NCI-H526 (cell line): Measurements from ENCODE around the gene CRY2.
A peak's percentile ranks its signal among the peaks of the same experiment; 100 is the strongest.

Experiments used
- DNase-seq, 2 experiments: peaks; one replicate each; lab custom pipeline; 2025; lab: John Stamatoyannopoulos, UW

Gene CRY2

GRCh38 chr11:45918331-45918941, 71.2 kb downstream of the CRY2 start:
- peak; percentile 66 to 90 for DNase-seq

GRCh38 chr11:45918962-45919675, 71.8 kb downstream of the CRY2 start:
- DNase-seq, result no peak

- no peak for DNase-seq
Observed at GRCh38 chr11:45919806-45920530, 72.7 kb downstream of the CRY2 start.

- DNase-seq, result no peak
Observed at GRCh38 chr11:45920531-45921477, 73.5 kb downstream of the CRY2 start.

DNA sequence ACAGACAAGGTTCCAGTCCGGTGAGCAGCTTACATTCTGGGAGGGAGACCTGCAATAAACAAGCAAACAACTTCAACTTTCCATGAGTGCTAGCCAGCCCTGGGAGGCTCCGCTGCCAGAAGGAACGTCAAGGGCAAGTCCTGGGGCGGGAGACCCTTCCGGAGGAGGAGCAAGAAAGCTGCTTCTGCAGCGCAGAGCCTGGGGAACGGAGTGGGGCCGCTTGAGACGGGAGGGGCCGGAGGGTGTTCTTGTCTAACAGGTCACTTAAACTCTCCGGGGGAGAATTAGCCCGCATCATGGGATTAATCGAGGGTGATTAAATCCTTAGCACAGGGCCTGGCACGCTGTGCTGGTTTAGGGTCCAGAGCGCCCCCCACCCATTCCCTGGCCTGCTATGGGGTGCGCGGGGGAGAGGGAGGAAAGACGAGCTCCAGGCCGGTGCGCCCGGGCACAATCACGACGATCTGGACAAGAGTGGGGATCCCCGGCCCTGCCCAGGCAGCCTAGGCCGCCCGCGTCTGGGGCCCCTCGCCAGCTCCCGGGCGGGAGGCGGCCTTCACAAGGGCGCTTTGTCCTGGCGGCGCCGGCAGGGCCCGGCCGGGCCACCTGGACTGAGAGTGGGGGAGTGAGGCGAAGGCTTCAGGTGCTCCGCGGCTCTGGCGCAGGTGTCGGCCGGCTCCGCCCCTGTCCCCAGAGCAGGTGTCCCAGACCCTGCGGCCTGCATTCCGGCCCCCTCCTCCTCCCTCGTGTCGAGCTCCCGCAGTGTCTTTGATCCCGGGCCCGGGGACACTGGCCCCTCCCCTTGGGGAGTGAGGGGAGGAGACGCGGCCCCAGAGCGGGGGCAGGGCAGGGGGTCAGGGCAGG, 74.5 kb downstream of the CRY2 start:
- DNase-seq, result peak; percentile 88 to 98

DNA sequence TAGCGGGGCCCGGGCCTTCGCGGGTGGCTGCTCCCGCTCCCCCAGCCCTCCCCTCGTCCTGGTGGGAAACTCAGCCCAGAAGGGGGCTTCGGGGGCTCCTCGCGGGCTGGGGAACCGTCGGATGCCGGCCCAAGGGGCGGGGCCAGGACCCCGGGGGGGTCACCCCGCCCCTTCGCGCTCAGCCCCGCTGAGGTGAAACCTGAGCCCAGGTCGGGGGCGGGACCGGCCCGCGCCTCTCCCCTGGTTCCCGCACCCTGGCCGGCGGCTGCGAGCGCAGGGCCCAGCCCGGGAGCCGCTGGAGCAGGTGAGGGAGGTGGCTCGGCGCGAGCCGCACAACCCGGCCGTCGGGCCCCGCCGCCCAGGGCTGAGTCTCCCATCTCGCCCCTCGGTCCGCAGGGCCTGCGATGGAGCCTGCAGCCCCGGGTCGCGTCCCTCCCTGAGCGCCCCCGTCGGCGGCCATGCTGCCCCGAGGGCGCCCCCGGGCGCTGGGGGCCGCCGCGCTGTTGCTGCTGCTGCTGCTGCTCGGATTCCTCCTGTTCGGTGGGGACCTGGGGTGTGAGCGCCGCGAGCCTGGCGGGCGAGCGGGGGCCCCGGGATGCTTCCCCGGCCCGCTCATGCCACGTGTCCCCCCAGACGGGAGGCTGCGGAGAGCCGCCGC, 75.3 kb downstream of the CRY2 start, which contains the start of gene LARGE2:
LARGE2 (plus strand) TSS at position 232 of the 658 bp plus-strand sequence; CDS start at position 459, 227 bp downstream.
- DNase-seq, result peak; percentile 59 to 90

DNA sequence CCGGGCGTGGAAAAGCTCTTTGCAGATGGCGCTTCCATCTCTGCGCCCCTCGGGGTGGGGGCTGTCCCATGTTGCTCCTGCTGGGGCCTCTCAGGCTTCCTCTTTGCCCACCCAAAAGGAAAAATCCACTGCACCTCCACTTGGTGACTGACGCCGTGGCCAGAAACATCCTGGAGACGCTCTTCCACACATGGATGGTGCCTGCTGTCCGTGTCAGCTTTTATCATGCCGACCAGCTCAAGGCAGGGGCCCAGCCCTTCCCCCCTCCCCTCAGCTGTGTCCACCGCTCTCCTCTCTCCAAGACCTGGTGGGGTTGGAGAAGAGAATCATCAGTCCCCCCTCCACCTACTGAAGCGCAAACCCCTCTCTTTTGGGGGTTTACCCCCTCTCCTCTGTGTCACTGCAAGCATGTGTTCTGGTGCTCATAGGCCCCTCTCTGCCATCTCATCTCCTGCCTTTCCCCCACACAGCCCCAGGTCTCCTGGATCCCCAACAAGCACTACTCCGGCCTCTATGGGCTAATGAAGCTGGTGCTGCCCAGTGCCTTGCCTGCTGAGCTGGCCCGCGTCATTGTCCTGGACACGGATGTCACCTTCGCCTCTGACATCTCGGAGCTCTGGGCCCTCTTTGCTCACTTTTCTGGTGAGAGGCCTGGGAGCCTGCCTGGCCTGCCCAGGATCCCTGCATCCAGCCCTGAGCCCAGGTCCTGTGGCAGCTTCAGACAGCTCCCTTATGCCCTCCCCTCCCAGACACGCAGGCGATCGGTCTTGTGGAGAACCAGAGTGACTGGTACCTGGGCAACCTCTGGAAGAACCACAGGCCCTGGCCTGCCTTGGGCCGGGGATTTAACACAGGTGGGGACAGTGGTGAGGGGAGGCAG, 77.0 kb downstream of the CRY2 start:
- DNase-seq, result no peak

DNA sequence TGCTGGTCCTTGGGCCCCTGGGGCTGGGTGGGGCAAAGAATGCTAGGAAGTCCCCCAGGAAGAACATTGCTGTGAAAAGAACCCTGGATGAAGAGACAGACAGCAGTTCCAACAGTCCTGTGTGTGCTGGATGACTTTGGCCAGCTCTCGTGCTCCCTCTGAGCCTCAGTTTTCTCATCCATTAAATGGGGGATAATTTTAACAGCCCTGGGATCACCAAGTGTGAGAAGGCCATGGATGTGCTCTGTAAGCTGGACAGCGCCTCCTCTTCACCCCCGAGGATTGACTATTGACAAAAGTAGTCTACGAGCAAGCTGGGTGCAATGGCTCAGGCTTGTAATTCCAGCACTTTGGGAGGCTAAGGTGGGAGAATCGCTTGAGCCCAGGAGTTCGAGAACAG, 77.7 kb downstream of the CRY2 start:
- DNase-seq, result no peak

DNA sequence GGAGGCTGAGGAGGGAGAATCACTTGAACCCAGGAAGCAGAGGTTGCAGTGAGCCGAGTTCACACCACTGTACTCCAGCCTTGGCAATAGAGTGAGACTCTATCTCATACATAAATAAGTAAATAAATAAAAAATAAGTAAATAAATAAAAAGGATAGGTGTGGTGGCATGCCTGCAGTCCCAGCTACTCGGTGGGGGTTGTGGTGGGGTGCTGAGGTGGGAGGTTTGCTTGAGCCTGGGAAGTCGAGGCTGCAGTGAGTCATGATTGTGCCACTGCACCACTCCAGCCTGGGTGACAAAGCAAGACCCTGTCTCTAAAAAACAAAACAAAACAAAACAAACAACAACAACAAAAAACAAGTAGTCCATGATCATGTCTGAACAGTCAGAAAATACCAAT, 78.3 kb downstream of the CRY2 start:
- no peak for DNase-seq

DNA sequence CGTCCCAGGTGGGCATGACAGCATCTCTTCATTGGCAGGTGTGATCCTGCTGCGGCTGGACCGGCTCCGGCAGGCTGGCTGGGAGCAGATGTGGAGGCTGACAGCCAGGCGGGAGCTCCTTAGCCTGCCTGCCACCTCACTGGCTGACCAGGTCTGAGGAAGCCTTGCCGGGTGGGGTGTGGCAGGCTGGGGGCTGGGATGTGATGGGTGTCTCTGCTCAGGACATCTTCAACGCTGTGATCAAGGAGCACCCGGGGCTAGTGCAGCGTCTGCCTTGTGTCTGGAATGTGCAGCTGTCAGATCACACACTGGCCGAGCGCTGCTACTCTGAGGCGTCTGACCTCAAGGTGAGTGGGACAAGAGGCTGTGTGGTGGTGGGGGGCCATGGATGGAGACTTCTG, 78.7 kb downstream of the CRY2 start:
- DNase-seq, result no peak

GRCh38 chr11:45926536-45927331, 79.5 kb downstream of the CRY2 start:
- no peak for DNase-seq

- no peak for DNase-seq
Observed at GRCh38 chr11:45927332-45927683, 80.0 kb downstream of the CRY2 start.

DNA sequence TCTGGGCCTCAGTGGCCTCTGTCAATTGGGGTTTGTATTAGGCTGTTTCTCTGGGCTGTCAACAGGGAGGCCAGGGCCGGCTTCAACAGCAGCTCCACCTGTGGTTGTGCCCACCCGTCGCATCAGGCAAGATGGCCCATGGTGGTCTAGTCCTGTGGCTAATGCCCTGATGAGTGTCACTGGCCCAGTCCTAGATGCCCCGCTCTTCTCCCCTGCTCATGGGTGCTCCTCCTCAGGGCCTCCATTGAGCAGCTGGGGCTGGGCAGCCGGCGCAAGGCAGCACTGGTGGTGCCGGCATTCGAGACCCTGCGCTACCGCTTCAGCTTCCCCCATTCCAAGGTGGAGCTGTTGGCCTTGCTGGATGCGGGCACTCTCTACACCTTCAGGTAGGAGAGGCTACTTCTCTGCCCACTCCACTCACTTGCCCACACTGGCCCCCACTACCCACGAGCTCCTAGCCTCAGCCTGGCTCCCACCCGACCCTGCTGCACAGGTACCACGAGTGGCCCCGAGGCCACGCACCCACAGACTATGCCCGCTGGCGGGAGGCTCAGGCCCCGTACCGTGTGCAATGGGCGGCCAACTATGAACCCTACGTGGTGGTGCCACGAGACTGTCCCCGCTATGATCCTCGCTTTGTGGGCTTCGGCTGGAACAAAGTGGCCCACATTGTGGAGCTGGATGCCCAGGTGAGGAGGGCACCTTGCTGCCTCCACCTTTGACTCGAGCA, 80.6 kb downstream of the CRY2 start:
- no peak for DNase-seq

GRCh38 chr11:45928535-45929215, 81.4 kb downstream of the CRY2 start:
- DNase-seq, result no peak

DNA sequence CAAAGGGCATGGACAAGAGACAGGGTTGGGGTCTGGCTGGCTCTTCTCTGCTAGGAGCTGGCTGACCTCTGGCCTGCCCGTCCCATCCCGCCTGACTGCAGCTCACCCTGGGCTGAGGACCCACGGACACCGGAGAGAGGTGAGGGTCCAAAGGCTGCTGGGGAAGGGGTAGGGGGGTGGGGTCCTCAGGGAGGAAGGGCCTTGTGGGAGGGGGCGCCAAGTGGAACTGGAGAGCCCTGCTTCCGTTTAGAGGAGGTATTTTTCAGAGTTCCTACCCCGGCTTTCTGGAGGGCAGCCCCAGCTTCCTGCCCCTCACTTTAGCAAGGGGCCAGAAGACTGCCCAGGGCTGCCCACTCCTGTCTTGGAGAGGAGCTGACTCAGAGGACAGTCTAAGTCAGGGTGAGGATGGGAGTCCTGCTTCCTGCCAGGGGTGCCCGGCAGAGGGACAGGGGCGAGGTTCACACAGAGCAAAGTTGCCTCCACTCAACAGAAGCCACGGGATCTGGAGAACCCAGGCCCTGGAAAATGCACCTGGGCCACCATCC, 82.3 kb downstream of the CRY2 start:
- DNase-seq, result no peak

DNA sequence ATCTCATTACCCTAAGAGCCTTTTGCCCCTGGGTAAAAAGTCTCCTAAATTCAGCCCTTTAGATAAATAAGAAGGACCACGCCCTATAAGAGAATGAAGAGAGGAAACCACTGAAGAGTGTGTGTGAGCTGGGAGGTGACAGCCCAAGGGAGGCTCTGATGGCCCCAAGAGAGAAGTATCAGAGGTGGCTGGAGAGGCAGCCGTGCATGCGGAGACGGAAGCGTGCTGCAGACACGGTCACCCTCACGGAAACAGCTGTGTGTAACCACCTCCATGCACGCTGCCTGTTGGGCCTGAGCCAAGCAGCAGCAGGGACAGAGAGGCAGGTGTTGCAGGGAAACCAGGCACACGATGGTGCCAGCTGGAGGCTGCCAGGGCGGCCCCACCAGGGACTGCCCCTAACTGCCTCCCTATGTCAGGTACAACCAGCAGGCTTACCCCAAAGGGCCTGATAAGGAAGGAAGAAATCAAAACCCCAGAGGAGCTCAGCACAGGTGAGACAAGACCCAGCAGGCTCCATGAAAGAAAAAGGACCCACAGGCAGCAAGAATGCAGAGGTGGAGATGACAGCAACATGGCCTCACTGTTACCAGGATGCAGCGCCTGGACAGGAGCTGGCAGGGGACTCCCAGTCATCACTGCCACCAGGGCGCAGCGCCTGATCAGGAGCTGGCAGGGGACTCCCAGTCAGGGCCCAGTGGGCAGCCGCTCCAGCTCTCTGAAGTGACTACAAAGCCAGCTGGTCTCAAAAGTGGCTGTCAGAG, 82.9 kb downstream of the CRY2 start:
- peak in 1 of 2 experiments; percentile 63 for DNase-seq
